ENCODE measurements around the gene ADRA2C.

The ADRA2C gene

GRCh38 chr4:3774253-3774883 is 8.2 kb downstream of the ADRA2C start:
- peaks cover 0 to under 1% (median 0%) of the 10 kb centered on the region in 3 donors for H3K36me3 ChIP-seq
- intact Hi-C loops (cut with DNase I; ENCODE audit: low total_unique reads), result no loop called here
- H3K27ac ChIP-seq, result no peak overlapping the region
- TF ChIP-seq, protein P1, sequence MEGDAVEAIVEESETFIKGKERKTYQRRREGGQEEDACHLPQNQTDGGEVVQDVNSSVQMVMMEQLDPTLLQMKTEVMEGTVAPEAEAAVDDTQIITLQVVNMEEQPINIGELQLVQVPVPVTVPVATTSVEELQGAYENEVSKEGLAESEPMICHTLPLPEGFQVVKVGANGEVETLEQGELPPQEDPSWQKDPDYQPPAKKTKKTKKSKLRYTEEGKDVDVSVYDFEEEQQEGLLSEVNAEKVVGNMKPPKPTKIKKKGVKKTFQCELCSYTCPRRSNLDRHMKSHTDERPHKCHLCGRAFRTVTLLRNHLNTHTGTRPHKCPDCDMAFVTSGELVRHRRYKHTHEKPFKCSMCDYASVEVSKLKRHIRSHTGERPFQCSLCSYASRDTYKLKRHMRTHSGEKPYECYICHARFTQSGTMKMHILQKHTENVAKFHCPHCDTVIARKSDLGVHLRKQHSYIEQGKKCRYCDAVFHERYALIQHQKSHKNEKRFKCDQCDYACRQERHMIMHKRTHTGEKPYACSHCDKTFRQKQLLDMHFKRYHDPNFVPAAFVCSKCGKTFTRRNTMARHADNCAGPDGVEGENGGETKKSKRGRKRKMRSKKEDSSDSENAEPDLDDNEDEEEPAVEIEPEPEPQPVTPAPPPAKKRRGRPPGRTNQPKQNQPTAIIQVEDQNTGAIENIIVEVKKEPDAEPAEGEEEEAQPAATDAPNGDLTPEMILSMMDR (IDR thresholded peaks at IDR 0.05), result no peak
- DNase-seq, result no peak
- peaks cover 0 to 4% of the 10 kb centered on the region in 2 donors for H3K27me3 ChIP-seq
- peaks cover 6 to 39% (median 19%) of the 10 kb centered on the region in 4 donors for H3K4me1 ChIP-seq
- no peak overlapping the region for H3K4me3 ChIP-seq
- H3K9me3 ChIP-seq, result peaks cover 0 to 4% (median 0%) of the 10 kb centered on the region in 3 donors

GRCh38 chr4:3775005-3775404 is 8.8 kb downstream of the ADRA2C start:
- H3K9me3 ChIP-seq, result peaks cover 0 to 4% (median 0%) of the 10 kb centered on the region in 3 donors
- DNase-seq, result no peak
- TF ChIP-seq, protein P1 (IDR thresholded peaks at IDR 0.05), result no peak
- H3K4me3 ChIP-seq, result no peak overlapping the region
- no peaks in the 10 kb centered on the region for H3K36me3 ChIP-seq
- H3K27me3 ChIP-seq, result peaks cover 0 to 2% of the 10 kb centered on the region in 2 donors
- H3K4me1 ChIP-seq, result peaks cover 6 to 33% (median 19%) of the 10 kb centered on the region in 4 donors
- H3K27ac ChIP-seq, result no peak overlapping the region
- intact Hi-C loops (cut with DNase I; ENCODE audit: low total_unique reads), result no loop called here

GRCh38 chr4:3775576-3775975 is 9.4 kb downstream of the ADRA2C start:
- H3K4me1 ChIP-seq, result peaks cover 6 to 27% (median 19%) of the 10 kb centered on the region in 4 donors
- no peak overlapping the region for H3K4me3 ChIP-seq
- no peak for DNase-seq
- H3K27me3 ChIP-seq, result peaks cover 0 to 7% of the 10 kb centered on the region in 2 donors
- H3K27ac ChIP-seq, result no peak overlapping the region
- H3K36me3 ChIP-seq, result no peaks in the 10 kb centered on the region
- intact Hi-C loops (cut with DNase I; ENCODE audit: low total_unique reads), result no loop called here
- H3K9me3 ChIP-seq, result peaks cover 0 to 4% (median 0%) of the 10 kb centered on the region in 3 donors
- TF ChIP-seq, protein P1 (IDR thresholded peaks at IDR 0.05), result no peak

DNA sequence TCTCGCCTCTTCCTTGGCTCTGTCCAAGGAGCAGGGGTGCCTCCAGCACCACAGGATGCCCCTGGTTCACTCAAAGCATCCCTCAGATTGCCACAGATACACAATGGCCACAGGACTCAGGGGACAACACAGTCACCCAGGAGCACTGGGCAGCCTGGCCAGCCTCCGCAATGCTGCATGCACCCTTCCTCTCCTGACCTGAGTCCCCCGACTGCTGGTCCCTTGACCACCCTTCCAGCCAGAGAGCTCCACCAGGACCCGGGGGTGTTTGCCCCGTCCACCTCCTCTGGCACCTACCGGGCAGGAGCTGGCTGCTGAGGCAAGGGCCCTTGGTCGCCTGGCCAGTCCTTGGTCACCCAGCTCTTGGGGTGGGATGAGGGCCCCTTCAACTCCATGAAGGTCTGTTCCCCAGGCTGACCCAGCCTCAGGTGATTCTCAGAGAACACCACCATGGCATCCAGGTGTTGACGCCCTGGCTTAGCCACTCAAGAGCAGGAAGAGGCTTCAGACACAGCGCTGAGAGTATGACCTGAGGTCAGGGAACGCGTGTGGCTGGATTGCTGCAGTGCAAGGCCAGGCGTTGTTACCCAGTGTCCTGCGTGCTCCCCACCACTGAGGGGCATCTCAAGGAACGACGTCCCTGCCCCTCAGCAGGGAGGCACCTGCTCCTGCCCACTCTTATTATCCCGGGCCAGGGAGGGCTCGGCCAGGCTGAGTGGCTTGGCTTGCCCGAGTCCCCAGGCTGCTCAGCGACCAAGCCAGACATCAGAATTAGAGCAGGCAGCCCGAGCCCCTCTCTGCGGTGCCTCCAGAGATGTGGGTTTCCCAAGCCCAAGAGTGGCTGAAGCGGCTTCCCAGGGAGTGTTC is 10.2 kb downstream of the ADRA2C start:
- no peak for DNase-seq
- Histone ChIP-seq H3K27ac (no peak overlapping the region), H3K4me1 (peaks cover 6 to 19% (median 15%) of the 10 kb centered on the region in 4 donors), H3K36me3 (no peaks in the 10 kb centered on the region), H3K27me3 (peaks cover 0 to 13% of the 10 kb centered on the region in 2 donors), H3K9me3 (peaks cover 0 to 4% (median 0%) of the 10 kb centered on the region in 3 donors), H3K4me3 (no peak overlapping the region)
- intact Hi-C loops (cut with DNase I; ENCODE audit: low total_unique reads), result no loop called here
- TF ChIP-seq, protein P1 (IDR thresholded peaks at IDR 0.05), result no peak

DNA sequence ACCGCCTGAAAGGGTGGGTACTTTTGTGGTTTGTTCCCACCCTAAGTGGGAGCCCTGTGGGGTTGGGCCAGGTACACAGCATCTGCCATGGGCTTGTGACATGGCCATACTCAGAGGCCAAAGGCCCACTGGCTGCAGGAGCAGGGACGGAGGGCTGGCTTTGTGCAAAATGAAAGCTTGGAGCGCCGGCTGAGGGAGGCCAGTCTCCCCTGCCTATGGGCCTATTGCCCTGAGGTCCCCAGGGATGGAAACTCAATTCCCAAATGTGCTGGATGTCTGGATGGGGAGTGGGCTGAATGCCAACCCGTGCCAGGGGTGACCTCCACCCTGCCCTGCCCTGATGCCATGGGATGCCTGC is 10.8 kb downstream of the ADRA2C start:
- H3K27ac ChIP-seq, result no peak overlapping the region
- TF ChIP-seq, protein P1 (IDR thresholded peaks at IDR 0.05), result no peak
- peaks cover 0 to 4% (median 0%) of the 10 kb centered on the region in 3 donors for H3K9me3 ChIP-seq
- peaks cover 0 to 18% of the 10 kb centered on the region in 2 donors for H3K27me3 ChIP-seq
- no peaks in the 10 kb centered on the region for H3K36me3 ChIP-seq
- H3K4me1 ChIP-seq, result peaks cover 6 to 13% (median 9%) of the 10 kb centered on the region in 4 donors
- no peak overlapping the region for H3K4me3 ChIP-seq
- DNase-seq, result no peak
- intact Hi-C loops (cut with DNase I; ENCODE audit: low total_unique reads), result no loop called here
